Endothelial cell of umbilical vein (primary cell): ENCODE data around the gene GDF2. TPM values are rescaled to one million over a fixed set of nuclear protein-coding genes. Genes with fewer than 3 reads are reported as not detected.

Source experiments
- BruUV-seq: library from RNA; stranded (reverse); fragments of 400-500 nt; replicated peaks from 2 replicates; lab custom pipeline; 2021; lab: Mats Ljungman, UMichigan
- CTCF ChIA-PET: fragments of 300-600, 350-600 bp; sonication (Branson Sonifier 250); formaldehyde crosslinking; loops from one replicate; lab custom pipeline; 2021; ENCODE audit warnings: antibody characterized with exemption, inconsistent platforms; lab: Charles Lee
- POLR2A ChIA-PET: fragments of 300-600, 350-600 bp; sonication (Branson Sonifier 250); formaldehyde crosslinking; loops from one replicate; lab custom pipeline; 2021; ENCODE audit warnings: antibody characterized with exemption, inconsistent platforms; lab: Charles Lee
- DNase-seq: peaks from one replicate; pipeline ENCODE4 v3.0.0-alpha.2; 2011; ENCODE audit warnings: low read depth, low spot score
- FAIRE-seq: peaks from 2 replicates; lab custom pipeline; 2011; peaks lifted over from hg19 to GRCh38; lab: Jason Lieb, UNC
- H2AFZ ChIP-seq: 2 replicates; pipeline ENCODE4 v1.6.0; 2012; ENCODE audit warnings: low read depth, low read length, control low read depth, inconsistent platforms
- H3K27ac ChIP-seq: 2 replicates; pipeline ENCODE4 v1.5.1; 2011; ENCODE audit warnings: low read depth, mild to moderate bottlenecking, control low read depth, low read length, moderate library complexity; ENCODE audit not compliant: insufficient read depth
- H3K27me3 ChIP-seq, 2 experiments: 2 replicates each; pipeline versions ENCODE4 v1.6.0 to v1.6.1; 2011; ENCODE audit warnings: low read length in 2 of 2, mixed read lengths in 1 of 2; ENCODE audit not compliant: control insufficient read depth in 2 of 2, insufficient read depth in 2 of 2
- H3K36me3 ChIP-seq, 2 experiments: 2 replicates in 1 of 2; 3 replicates in 1 of 2; pipeline ENCODE4 v1.5.1; 2011; ENCODE audit warnings: low read length in 2 of 2, mild to moderate bottlenecking in 1 of 2, moderate library complexity in 1 of 2; ENCODE audit not compliant: control insufficient read depth in 2 of 2, insufficient read depth in 2 of 2; ENCODE audit errors: extremely low read depth in 1 of 2
- H3K4me1 ChIP-seq: 3 replicates; pipeline ENCODE4 v1.5.1; 2011; ENCODE audit warnings: mild to moderate bottlenecking, low read length; ENCODE audit not compliant: control insufficient read depth, insufficient read depth; ENCODE audit errors: extremely low read depth
- H3K4me2 ChIP-seq: 2 replicates; pipeline ENCODE4 v1.6.1; 2011; ENCODE audit warnings: low read length, control low read depth, mixed read lengths; ENCODE audit not compliant: insufficient read depth
- H3K4me3 ChIP-seq, 3 experiments: fragments of 200-600 bp in 1 of 3; sonication (generic), shearing (Covaris generic) in 1 of 3; replicated peaks in 1 of 3; 2 replicates each; pipeline ENCODE4 v1.5.1; 2011 to 2016; ENCODE audit warnings: control low read depth in 3 of 3, low read length in 3 of 3, mild to moderate bottlenecking in 2 of 3, inconsistent platforms in 1 of 3, low read depth in 1 of 3, moderate library complexity in 1 of 3; ENCODE audit not compliant: insufficient read depth in 1 of 3
- H3K79me2 ChIP-seq: 2 replicates; pipeline ENCODE4 v1.6.0; 2012; ENCODE audit warnings: low read length, inconsistent platforms; ENCODE audit not compliant: control insufficient read depth, insufficient read depth
- H3K9ac ChIP-seq: replicated peaks from 2 replicates; pipeline ENCODE3; 2011; ENCODE audit warnings: low read length, control low read depth; ENCODE audit not compliant: insufficient read depth; ENCODE audit errors: extremely low read depth
- H3K9me1 ChIP-seq: replicated peaks from 3 replicates; pipeline ENCODE4 v1.6.0; 2011; ENCODE audit warnings: mild to moderate bottlenecking, low read length; ENCODE audit not compliant: control insufficient read depth, insufficient read depth; ENCODE audit errors: extremely low read depth
- H3K9me3 ChIP-seq: replicated peaks from 2 replicates; pipeline ENCODE4 v1.5.1; 2012; ENCODE audit warnings: low read length, inconsistent platforms; ENCODE audit not compliant: control insufficient read depth, insufficient read depth
- H4K20me1 ChIP-seq: replicated peaks from 2 replicates; pipeline ENCODE3; 2011; ENCODE audit warnings: mild to moderate bottlenecking, low read length; ENCODE audit not compliant: control insufficient read depth, insufficient read depth; ENCODE audit errors: extremely low read depth
- EZH2 ChIP-seq: IDR thresholded peaks from 2 replicates; pipeline ENCODE4 v1.6.1; 2012; ENCODE audit warnings: borderline replicate concordance, low read depth, mild to moderate bottlenecking, moderate library complexity, low read length, inconsistent platforms; ENCODE audit not compliant: severe bottlenecking
- FOS ChIP-seq: IDR thresholded peaks from 2 replicates; pipeline ENCODE4 v1.6.1; 2011; ENCODE audit warnings: mild to moderate bottlenecking, low read length, moderate library complexity, borderline replicate concordance; ENCODE audit not compliant: insufficient read depth
- GATA2 ChIP-seq: IDR thresholded peaks from 2 replicates; pipeline ENCODE4 v1.7.0; 2011; ENCODE audit warnings: low read depth, mild to moderate bottlenecking, moderate library complexity, mixed read lengths, low read length; ENCODE audit not compliant: insufficient read length, insufficient read depth
- JUN ChIP-seq: IDR thresholded peaks from 2 replicates; pipeline ENCODE4 v1.6.1; 2011; ENCODE audit warnings: borderline replicate concordance, low read depth; ENCODE audit not compliant: insufficient read length, insufficient read depth
- MYC ChIP-seq: IDR thresholded peaks from one replicate; pipeline ENCODE4 v1.6.1; 2011; ENCODE audit warnings: mild to moderate bottlenecking, low read depth, low read length
- POLR2A ChIP-seq: IDR thresholded peaks from 2 replicates; pipeline ENCODE4 v1.6.1; 2012; ENCODE audit warnings: low read depth, mild to moderate bottlenecking, control low read depth, low read length
- POLR2AphosphoS5 ChIP-seq: IDR thresholded peaks from 2 replicates; pipeline ENCODE4 v1.6.1; 2012; ENCODE audit warnings: low read depth, mild to moderate bottlenecking, control low read depth, low read length, moderate library complexity; ENCODE audit not compliant: insufficient read depth
- dilution Hi-C: fragments of 300-500 bp; cut with MboI; formaldehyde crosslinking; loops from one replicate; pipeline ENCODE4 v1.15.0; 2019; ENCODE audit warnings: low sequenced_read_pairs; ENCODE audit not compliant: extremely low pct_ligation_motif_present
- intact Hi-C: fragments of 100-400 bp; cut with micrococcal nuclease; formaldehyde crosslinking; loops from one replicate; pipeline ENCODE4 v1.10.0; 2022
- polyA plus RNA-seq, 4 experiments: library from polyadenylated mRNA; depleted of rRNA in 3 of 4; stranded (reverse) in 3 of 4; unstranded in 1 of 4; fragments of >200 nt; gene quantifications; 2 replicates each; pipeline versions ENCODE4 v1.2.1 to v1.2.3, GENCODE V29; 2011 to 2012; ENCODE audit warnings: missing spikeins in 1 of 4
- total RNA-seq: library from RNA; stranded (reverse); gene quantifications from 2 replicates; pipeline ENCODE4 v1.2.3, GENCODE V29; 2021
- TF ChIP-seq, protein P1 (sequence below): IDR thresholded peaks from 2 replicates; pipeline ENCODE4 v1.6.1; 2011; ENCODE audit not compliant: insufficient read depth, insufficient read length
- TF ChIP-seq, protein P2 (sequence below), 2 donors: IDR thresholded peaks; 1 replicate in 1 of 2; 2 replicates in 1 of 2; pipeline ENCODE4 v1.5.1; 2011; ENCODE audit warnings: low read length in 2 of 2, mild to moderate bottlenecking in 2 of 2, moderate library complexity in 2 of 2, control low read depth in 1 of 2, inconsistent platforms in 1 of 2, low read depth in 1 of 2; ENCODE audit not compliant: insufficient read depth in 1 of 2; ENCODE audit errors: extremely low read depth in 1 of 2

GDF2 gene
- total and polyA plus RNA-seq, 2 donors (not counting 3 experiments of a cell fraction or from before 2014, with no cell fraction given), result not detected

DNA sequence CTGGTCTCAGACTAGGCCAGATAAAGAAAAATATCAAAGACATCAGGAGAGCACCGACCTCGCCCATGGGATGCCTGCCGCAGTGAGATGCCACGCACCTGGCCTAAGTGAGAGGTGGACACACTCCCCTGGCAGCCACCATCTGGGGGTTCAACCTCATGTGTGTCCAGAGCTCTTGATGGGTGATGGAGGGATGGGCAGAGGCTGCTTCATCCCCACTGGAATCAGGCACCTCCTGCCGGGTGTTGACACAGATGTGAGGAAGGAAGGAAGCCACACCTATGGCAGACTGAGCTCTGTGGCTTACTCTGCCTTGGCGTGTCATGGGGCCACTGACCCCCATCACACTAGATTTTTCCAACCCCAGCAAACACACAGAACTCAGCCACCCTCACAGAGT lies 50.5 kb downstream of the GDF2 start:
- Histone ChIP-seq H2AFZ (no peak overlapping the region), H3K27ac (no peak overlapping the region), H3K9ac (no peak overlapping the region), H3K36me3 (no peaks in the 10 kb centered on the region), H3K4me2 (no peak overlapping the region), H3K4me3 (no peak overlapping the region), H4K20me1 (no peaks in the 10 kb centered on the region), H3K27me3 (peaks cover 6 to 7% of the 10 kb centered on the region in 2 experiments), H3K79me2 (no peaks in the 10 kb centered on the region), H3K4me1 (no peaks in the 10 kb centered on the region), H3K9me3 (no peaks in the 10 kb centered on the region), H3K9me1 (no peaks in the 10 kb centered on the region)
- dilution Hi-C loops, result no loop called here
- no TSS peak for BruUV-seq
- ChIA-PET POLR2A (no interaction called here), CTCF (interaction anchor here (1.9 kb wide), 1 partner anchor 9 kb away, joined by 4 read pairs; no protein-coding TSS in a partner anchor)
- intact Hi-C loops, result no loop called here
- TF ChIP-seq POLR2A (no peak), FOS (no peak)
- TF ChIP-seq, protein P1, sequence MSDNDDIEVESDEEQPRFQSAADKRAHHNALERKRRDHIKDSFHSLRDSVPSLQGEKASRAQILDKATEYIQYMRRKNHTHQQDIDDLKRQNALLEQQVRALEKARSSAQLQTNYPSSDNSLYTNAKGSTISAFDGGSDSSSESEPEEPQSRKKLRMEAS, result no peak
- DNase-seq, result no peak
- FAIRE-seq, result no peak

DNA sequence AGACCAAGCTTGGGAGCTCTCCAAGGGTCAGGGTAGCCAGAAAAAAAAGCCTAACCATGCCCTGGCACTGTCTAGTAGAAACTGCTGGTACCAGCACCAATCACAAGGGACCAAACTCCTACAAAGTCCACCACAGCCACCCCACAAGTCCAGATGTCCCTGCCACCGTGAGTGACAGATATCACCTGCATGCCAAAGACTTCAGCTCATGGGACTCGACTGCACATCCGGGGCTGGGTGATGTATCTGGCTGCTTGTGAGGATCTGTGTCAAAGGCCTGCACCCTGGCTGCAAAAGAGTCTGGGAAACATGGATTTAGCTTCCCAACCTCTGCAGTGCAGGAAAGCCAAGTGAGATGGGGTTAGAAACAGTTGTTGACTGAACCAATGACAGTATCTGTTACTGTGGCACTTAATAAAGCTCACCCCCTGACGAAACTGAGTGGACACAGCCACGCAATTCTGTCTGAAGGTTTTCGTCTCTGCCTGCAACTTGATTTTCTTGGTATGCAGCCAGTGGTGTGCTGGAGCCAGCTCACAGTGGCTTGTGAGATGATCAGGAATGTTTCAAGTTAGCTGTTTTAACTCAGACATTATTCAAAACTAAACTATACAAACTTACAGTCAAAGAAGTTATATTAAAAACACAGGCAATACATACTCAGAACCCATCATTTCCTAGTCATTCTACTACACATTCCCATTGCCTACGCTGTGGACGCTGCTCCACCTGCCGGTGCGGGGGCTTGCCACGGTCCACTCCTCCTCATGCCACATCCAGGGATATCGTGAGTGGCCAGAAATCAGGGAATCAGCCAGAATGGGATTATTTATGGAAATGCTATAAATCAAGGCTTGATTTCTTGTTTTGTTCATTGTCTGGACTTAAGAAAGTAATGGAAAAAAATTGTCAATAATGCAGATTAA lies 52.6 kb downstream of the GDF2 start:
- dilution Hi-C loops, result no loop called here
- Histone ChIP-seq H3K4me2 (no peak overlapping the region), H3K4me3 (no peak overlapping the region), H2AFZ (no peak overlapping the region), H3K9ac (no peak overlapping the region), H3K4me1 (no peaks in the 10 kb centered on the region), H3K79me2 (no peaks in the 10 kb centered on the region), H3K9me3 (no peaks in the 10 kb centered on the region), H4K20me1 (no peaks in the 10 kb centered on the region), H3K36me3 (no peaks in the 10 kb centered on the region), H3K27ac (no peak overlapping the region), H3K27me3 (peaks cover 10 to 12% of the 10 kb centered on the region in 2 experiments), H3K9me1 (no peaks in the 10 kb centered on the region)
- FAIRE-seq (no peak), DNase-seq (no peak)
- no TSS peak for BruUV-seq
- ChIA-PET POLR2A (no interaction called here), CTCF (interaction anchor here (1.0 to 1.6 kb wide), 3 partner anchors 13 to 29 kb away, joined by 3 to 10 read pairs (median 5); no protein-coding TSS in a partner anchor)
- TF ChIP-seq, protein P2, sequence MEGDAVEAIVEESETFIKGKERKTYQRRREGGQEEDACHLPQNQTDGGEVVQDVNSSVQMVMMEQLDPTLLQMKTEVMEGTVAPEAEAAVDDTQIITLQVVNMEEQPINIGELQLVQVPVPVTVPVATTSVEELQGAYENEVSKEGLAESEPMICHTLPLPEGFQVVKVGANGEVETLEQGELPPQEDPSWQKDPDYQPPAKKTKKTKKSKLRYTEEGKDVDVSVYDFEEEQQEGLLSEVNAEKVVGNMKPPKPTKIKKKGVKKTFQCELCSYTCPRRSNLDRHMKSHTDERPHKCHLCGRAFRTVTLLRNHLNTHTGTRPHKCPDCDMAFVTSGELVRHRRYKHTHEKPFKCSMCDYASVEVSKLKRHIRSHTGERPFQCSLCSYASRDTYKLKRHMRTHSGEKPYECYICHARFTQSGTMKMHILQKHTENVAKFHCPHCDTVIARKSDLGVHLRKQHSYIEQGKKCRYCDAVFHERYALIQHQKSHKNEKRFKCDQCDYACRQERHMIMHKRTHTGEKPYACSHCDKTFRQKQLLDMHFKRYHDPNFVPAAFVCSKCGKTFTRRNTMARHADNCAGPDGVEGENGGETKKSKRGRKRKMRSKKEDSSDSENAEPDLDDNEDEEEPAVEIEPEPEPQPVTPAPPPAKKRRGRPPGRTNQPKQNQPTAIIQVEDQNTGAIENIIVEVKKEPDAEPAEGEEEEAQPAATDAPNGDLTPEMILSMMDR (IDR thresholded peaks at IDR 0.05; ENCODE audit: extremely low read depth in 1 of 2, insufficient read depth in 1 of 2, low read depth in 1 of 2, low read length in 2 of 2), result no peak
- no peak for TF ChIP-seq FOS
- no peak for TF ChIP-seq POLR2AphosphoS5
- TF ChIP-seq EZH2, result no peak
- TF ChIP-seq POLR2A, result no peak
- no peak for TF ChIP-seq GATA2
- no peak for TF ChIP-seq MYC
- TF ChIP-seq, protein P1, result no peak
- TF ChIP-seq JUN, result no peak
- intact Hi-C loops, result no loop called here
